Esophagus muscularis mucosa (tissue), 4 donors: ENCODE results near the gene SFPQ.

Experiments
- EP300 ChIP-seq: sonication (generic); formaldehyde crosslinking; IDR thresholded peaks from one replicate; pipeline ENCODE4 v1.6.1; 2017; ENCODE audit warnings: antibody characterized with exemption
- POLR2A ChIP-seq: fragments of 450-650 bp; IDR thresholded peaks from one replicate; pipeline ENCODE4 v1.6.1; 2017; ENCODE audit warnings: antibody characterized with exemption, moderate library complexity, mild to moderate bottlenecking, low read depth
- POLR2AphosphoS5 ChIP-seq, 2 donors: sonication (generic); formaldehyde crosslinking; IDR thresholded peaks; one replicate each; pipeline ENCODE4 v1.6.1; 2017; ENCODE audit warnings: antibody characterized with exemption in 2 of 2
- TF ChIP-seq, protein P1 (sequence below), 3 experiments: fragments of 200-600 bp in 2 of 3; fragments of 450-650 bp in 1 of 3; sonication (generic) in 2 of 3; IDR thresholded peaks; one replicate each; pipeline ENCODE4 v1.5.1; 2017 to 2019; ENCODE audit warnings: antibody characterized with exemption in 3 of 3, mild to moderate bottlenecking in 2 of 3, moderate library complexity in 1 of 3

DNA sequence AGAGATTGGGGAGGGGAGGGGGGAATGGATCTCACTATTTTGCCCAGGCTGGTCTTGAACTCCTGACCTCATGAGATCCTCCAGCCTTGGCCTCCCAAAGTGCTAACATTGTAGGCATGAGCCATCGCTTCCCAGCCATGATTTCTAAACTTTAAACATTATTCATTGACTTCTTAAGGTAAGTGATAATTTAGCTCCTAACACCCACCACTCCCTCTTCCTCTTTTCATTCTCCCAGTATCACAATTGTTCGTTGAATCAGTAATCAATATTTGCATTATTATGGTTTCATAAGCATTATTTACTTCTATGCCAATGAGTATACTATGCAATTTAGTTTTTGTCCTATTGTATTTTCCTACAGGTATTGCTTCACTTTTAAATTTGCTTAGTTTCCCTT lies 33.6 kb upstream of the SFPQ start:
- TF ChIP-seq, protein P1, sequence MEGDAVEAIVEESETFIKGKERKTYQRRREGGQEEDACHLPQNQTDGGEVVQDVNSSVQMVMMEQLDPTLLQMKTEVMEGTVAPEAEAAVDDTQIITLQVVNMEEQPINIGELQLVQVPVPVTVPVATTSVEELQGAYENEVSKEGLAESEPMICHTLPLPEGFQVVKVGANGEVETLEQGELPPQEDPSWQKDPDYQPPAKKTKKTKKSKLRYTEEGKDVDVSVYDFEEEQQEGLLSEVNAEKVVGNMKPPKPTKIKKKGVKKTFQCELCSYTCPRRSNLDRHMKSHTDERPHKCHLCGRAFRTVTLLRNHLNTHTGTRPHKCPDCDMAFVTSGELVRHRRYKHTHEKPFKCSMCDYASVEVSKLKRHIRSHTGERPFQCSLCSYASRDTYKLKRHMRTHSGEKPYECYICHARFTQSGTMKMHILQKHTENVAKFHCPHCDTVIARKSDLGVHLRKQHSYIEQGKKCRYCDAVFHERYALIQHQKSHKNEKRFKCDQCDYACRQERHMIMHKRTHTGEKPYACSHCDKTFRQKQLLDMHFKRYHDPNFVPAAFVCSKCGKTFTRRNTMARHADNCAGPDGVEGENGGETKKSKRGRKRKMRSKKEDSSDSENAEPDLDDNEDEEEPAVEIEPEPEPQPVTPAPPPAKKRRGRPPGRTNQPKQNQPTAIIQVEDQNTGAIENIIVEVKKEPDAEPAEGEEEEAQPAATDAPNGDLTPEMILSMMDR (IDR thresholded peaks at IDR 0.05), result no peak
- TF ChIP-seq POLR2A (no peak), EP300 (no peak), POLR2AphosphoS5 (IDR thresholded peaks at IDR 0.05) (no peak)
